ENCODE data around the gene KIF1B. TPM values are rescaled to one million over a fixed set of nuclear protein-coding genes. Genes with fewer than 3 reads are reported as not detected.

KIF1B gene
- total RNA-seq, 1 donor from 2014 or later = 18.2 TPM

DNA sequence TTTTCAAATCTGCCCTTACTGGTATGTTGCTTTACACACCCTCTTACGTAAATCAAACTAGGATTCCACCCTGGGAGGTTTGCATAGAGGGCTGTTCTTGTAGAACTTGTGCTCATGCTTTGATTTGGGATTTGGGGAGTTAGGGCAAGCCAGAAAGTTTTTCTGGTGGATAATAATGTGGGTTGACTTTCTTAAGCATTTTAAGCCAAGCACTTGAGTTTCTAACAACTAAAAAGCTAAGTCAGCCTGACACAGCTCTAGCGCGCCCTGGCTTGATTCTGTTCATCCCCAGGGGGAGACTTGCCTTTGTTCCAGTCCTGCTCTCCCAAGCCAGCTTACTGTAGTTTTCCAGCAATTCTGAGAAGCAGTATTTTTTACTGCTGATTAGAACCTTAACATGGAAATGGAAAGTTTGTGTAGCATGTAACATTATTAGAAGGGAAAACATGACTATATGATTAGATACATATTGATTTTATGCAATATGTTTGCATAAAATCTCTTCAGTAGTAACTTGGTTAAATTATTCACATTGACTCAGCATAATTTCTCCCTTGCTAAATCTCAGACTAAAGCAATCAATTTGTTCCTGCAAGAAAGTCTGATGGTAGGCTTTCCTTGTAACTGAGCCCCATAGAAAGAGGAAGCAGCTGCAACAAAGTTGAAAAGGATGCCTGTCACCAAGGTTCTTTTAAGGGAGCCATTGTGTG lies 177.5 kb downstream of the KIF1B start:
- Histone ChIP-seq H3K4me3 (ENCODE audit: low read depth, low read length) (no peak overlapping the region), H3K36me3 (ENCODE audit: control insufficient read depth, insufficient read depth, low read length) (no peaks in the 10 kb centered on the region), H3K27me3 (ENCODE audit: control insufficient read depth, insufficient read depth, low read length) (no peaks in the 10 kb centered on the region)
- TF ChIP-seq, protein P1, sequence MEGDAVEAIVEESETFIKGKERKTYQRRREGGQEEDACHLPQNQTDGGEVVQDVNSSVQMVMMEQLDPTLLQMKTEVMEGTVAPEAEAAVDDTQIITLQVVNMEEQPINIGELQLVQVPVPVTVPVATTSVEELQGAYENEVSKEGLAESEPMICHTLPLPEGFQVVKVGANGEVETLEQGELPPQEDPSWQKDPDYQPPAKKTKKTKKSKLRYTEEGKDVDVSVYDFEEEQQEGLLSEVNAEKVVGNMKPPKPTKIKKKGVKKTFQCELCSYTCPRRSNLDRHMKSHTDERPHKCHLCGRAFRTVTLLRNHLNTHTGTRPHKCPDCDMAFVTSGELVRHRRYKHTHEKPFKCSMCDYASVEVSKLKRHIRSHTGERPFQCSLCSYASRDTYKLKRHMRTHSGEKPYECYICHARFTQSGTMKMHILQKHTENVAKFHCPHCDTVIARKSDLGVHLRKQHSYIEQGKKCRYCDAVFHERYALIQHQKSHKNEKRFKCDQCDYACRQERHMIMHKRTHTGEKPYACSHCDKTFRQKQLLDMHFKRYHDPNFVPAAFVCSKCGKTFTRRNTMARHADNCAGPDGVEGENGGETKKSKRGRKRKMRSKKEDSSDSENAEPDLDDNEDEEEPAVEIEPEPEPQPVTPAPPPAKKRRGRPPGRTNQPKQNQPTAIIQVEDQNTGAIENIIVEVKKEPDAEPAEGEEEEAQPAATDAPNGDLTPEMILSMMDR (IDR thresholded peaks at IDR 0.05; ENCODE audit: insufficient read depth, low read length, severe bottlenecking) = no peak
- DNase-seq (ENCODE audit: low read depth) (peak; percentile 81), FAIRE-seq (peak; percentile 93)

DNA sequence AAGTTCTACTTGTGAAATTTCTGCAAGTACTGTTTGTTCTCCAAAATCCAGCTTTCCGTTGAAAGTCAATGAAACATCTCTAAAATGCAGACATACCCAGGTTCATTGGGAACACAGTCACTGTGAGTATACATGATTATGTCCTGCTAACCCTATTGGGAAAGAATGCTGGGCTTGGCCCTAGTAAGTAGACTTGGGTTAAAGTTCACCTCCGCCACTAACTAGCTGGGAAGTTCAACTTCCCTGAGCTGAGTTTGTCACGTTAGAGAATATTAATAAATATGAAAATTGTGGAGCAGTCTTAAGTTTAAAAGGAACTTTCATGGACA lies 178.0 kb downstream of the KIF1B start:
- no peaks in the 10 kb centered on the region for H3K36me3 ChIP-seq (ENCODE audit: control insufficient read depth, insufficient read depth, low read length)
- DNase-seq (ENCODE audit: low read depth) (peak; percentile 12), FAIRE-seq (no peak)
- TF ChIP-seq, protein P1 (IDR thresholded peaks at IDR 0.05; ENCODE audit: insufficient read depth, low read length, severe bottlenecking) = no peak
- H3K27me3 ChIP-seq (ENCODE audit: control insufficient read depth, insufficient read depth, low read length) = no peaks in the 10 kb centered on the region
- H3K4me3 ChIP-seq (ENCODE audit: low read depth, low read length) = no peak overlapping the region

DNA sequence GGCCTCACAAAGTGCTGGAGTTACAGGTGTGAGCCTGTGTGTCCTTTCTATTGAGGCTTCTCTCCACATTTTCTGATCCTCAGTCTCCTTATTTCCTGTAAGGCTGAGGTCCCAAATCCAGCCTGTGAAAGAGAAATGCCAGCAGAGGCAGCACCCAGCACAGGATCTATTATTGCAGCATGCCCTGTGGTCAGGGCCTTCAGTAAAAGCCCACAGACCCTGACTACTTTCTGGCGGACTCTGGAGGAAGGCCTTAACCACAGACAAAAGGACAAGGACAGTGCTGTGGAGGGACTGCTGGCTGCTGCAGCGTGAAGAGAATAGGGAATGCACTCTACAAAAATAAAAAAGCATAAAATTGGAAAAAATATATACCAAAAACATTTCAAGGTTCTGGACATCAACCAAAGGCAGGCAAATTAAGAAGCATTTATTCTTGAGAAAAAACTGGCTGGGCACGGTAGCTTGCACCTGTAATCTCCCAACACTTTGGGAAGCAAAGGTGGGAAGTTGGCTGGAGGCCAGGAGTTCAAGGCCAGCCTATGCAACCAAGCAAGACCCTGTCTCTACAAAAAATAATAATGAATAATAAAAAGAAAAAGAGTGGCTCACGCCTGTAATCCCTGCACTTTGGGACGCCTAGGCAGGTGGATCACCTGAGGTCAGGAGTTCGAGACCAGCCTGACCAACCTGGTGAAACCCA lies 179.1 kb downstream of the KIF1B start:
- no peaks in the 10 kb centered on the region for H3K36me3 ChIP-seq (ENCODE audit: control insufficient read depth, insufficient read depth, low read length)
- TF ChIP-seq, protein P1 (IDR thresholded peaks at IDR 0.05; ENCODE audit: insufficient read depth, low read length, severe bottlenecking) = no peak
- H3K4me3 ChIP-seq (ENCODE audit: low read depth, low read length) = no peak overlapping the region
- no peaks in the 10 kb centered on the region for H3K27me3 ChIP-seq (ENCODE audit: control insufficient read depth, insufficient read depth, low read length)
- DNase-seq (ENCODE audit: low read depth) = no peak
- no peak for FAIRE-seq

DNA sequence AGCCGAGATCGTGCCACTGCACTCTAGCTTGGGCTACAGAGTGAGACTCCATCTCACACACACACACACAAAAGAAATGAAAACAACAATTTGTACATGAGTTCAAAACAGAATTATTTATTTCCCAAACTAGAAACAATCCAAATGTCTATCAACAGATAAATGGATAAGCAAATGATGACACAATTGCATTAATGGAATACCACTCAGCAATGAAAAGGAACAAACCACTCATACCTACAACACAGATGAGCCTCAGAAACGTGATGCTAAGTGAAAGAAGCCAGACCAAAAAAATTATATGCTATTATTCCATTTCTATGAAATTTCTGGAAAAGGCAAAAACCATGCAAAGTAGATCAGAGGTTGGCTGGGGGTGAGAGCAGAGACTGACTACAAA lies 186.5 kb downstream of the KIF1B start:
- no peak for FAIRE-seq
- DNase-seq (ENCODE audit: low read depth) = no peak
- Histone ChIP-seq H3K36me3 (ENCODE audit: control insufficient read depth, insufficient read depth, low read length) (peaks cover 2% of the 10 kb centered on the region), H3K27me3 (ENCODE audit: control insufficient read depth, insufficient read depth, low read length) (no peaks in the 10 kb centered on the region), H3K4me3 (ENCODE audit: low read depth, low read length) (no peak overlapping the region)
- TF ChIP-seq, protein P1 (IDR thresholded peaks at IDR 0.05; ENCODE audit: insufficient read depth, low read length, severe bottlenecking) = no peak

DNA sequence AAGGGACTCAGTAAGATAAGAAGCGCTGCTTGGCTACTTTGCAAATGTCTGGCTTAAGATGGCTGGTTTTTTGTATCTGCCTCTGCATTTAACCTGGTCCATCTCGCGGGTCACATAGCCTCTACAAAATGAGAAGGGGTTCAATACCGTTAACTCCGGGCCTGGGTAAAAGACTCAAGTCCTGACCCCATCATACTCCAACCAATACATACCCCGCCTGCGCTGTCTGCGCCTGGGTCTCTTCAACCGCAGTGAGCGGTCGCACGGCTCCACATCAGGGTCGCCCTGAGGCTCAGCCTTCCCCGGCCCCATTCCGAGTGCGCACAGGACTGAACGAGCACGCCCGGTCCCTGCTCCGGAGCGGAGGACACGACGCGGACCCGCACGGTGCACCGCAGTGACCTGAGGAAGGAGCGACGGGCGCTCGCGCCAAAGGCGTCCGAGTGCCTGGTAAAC lies 187.9 kb downstream of the KIF1B start:
- FAIRE-seq (no peak), DNase-seq (ENCODE audit: low read depth) (no peak)
- Histone ChIP-seq H3K4me3 (ENCODE audit: low read depth, low read length) (peak overlapping the region; percentile 97), H3K36me3 (ENCODE audit: control insufficient read depth, insufficient read depth, low read length) (peaks cover 4% of the 10 kb centered on the region), H3K27me3 (ENCODE audit: control insufficient read depth, insufficient read depth, low read length) (no peaks in the 10 kb centered on the region)
- TF ChIP-seq, protein P1 (IDR thresholded peaks at IDR 0.05; ENCODE audit: insufficient read depth, low read length, severe bottlenecking) = no peak
